ENCODE results near the gene BRAT1.

DNA sequence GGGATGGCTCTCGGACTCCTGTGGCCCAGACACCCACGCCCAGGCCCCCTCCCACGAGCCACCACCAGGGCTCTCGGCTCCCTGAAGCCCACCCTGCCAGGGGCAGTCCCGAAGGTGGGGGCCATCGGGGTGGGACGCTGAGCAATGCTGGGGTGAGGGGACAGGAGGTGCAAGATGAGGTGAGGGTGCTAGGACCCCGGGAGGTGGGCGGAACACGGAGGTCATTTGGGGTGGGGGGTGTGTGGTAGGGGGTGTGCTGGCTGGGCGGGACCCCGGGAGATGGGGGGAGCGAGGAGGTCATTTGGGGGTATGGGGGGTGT, 52.7 kb downstream of the BRAT1 start:
- TF ChIP-seq EZH2 (IDR thresholded peaks at IDR 0.05; ENCODE audit: borderline replicate concordance), result no peak
- TF ChIP-seq, protein P1, sequence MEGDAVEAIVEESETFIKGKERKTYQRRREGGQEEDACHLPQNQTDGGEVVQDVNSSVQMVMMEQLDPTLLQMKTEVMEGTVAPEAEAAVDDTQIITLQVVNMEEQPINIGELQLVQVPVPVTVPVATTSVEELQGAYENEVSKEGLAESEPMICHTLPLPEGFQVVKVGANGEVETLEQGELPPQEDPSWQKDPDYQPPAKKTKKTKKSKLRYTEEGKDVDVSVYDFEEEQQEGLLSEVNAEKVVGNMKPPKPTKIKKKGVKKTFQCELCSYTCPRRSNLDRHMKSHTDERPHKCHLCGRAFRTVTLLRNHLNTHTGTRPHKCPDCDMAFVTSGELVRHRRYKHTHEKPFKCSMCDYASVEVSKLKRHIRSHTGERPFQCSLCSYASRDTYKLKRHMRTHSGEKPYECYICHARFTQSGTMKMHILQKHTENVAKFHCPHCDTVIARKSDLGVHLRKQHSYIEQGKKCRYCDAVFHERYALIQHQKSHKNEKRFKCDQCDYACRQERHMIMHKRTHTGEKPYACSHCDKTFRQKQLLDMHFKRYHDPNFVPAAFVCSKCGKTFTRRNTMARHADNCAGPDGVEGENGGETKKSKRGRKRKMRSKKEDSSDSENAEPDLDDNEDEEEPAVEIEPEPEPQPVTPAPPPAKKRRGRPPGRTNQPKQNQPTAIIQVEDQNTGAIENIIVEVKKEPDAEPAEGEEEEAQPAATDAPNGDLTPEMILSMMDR (IDR thresholded peaks at IDR 0.05; ENCODE audit: poor library complexity), result no peak
- no peak for TF ChIP-seq EZH2phosphoT487 (IDR thresholded peaks at IDR 0.05; ENCODE audit: low read depth, severe bottlenecking, unreplicated experiment)

All from hepatocyte (in vitro differentiated cells).